AG04449 (cell line): Measurements from ENCODE around the gene KLC1.

ENCODE experiments used
- CTCF ChIA-PET: fragments of 350-600 bp; formaldehyde crosslinking; extraction: SDS; loops from one replicate; lab custom pipeline; 2021; ENCODE audit warnings: antibody characterized with exemption; lab: Yijun Ruan, JAX
- POLR2A ChIA-PET: fragments of 400-600, 350-600 bp; formaldehyde crosslinking; extraction: SDS; loops from one replicate; lab custom pipeline; 2020; ENCODE audit warnings: antibody characterized with exemption, inconsistent platforms; lab: Yijun Ruan, JAX
- DNase-seq: peaks from one replicate; pipeline ENCODE4 v3.0.0-alpha.2; 2010; ENCODE audit warnings: low read depth, low spot score
- H3K4me3 ChIP-seq: 2 replicates; pipeline ENCODE4 v1.5.1; 2011; ENCODE audit warnings: low read depth, mild to moderate bottlenecking, control low read depth, low read length
- TF ChIP-seq, protein P1 (sequence below): IDR thresholded peaks from one replicate; pipeline ENCODE4 v1.5.1; 2011; ENCODE audit warnings: mild to moderate bottlenecking, moderate library complexity, low read length, control low read depth, inconsistent platforms; ENCODE audit not compliant: insufficient read depth; ENCODE audit errors: missing control alignments

KLC1 gene

GRCh38 chr14:103627073-103628025 is 1.7 kb upstream of the KLC1 start:
- no peak overlapping the region for H3K4me3 ChIP-seq
- TF ChIP-seq, protein P1, sequence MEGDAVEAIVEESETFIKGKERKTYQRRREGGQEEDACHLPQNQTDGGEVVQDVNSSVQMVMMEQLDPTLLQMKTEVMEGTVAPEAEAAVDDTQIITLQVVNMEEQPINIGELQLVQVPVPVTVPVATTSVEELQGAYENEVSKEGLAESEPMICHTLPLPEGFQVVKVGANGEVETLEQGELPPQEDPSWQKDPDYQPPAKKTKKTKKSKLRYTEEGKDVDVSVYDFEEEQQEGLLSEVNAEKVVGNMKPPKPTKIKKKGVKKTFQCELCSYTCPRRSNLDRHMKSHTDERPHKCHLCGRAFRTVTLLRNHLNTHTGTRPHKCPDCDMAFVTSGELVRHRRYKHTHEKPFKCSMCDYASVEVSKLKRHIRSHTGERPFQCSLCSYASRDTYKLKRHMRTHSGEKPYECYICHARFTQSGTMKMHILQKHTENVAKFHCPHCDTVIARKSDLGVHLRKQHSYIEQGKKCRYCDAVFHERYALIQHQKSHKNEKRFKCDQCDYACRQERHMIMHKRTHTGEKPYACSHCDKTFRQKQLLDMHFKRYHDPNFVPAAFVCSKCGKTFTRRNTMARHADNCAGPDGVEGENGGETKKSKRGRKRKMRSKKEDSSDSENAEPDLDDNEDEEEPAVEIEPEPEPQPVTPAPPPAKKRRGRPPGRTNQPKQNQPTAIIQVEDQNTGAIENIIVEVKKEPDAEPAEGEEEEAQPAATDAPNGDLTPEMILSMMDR = no peak
- CTCF ChIA-PET = interaction anchor here (0.7 to 1.0 kb wide), 3 partner anchors 9 to 67 kb away, joined by 3 read pairs; no protein-coding TSS in a partner anchor
- POLR2A ChIA-PET = no interaction called here
- no peak for DNase-seq

- TF ChIP-seq, protein P1 = no peak
- POLR2A ChIA-PET = interaction anchor here (0.8 to 1.1 kb wide), 2 partner anchors 21 to 36 kb away, joined by 3 to 5 read pairs; no protein-coding TSS in a partner anchor
- CTCF ChIA-PET = interaction anchor here (1.0 kb wide), 1 partner anchor 14 kb away, joined by 3 read pairs; no protein-coding TSS in a partner anchor
- no peak for DNase-seq
- peak overlapping the region; percentile 73 for H3K4me3 ChIP-seq
Observed at GRCh38 chr14:103628221-103628683, 759 bp upstream of the KLC1 start.

DNA sequence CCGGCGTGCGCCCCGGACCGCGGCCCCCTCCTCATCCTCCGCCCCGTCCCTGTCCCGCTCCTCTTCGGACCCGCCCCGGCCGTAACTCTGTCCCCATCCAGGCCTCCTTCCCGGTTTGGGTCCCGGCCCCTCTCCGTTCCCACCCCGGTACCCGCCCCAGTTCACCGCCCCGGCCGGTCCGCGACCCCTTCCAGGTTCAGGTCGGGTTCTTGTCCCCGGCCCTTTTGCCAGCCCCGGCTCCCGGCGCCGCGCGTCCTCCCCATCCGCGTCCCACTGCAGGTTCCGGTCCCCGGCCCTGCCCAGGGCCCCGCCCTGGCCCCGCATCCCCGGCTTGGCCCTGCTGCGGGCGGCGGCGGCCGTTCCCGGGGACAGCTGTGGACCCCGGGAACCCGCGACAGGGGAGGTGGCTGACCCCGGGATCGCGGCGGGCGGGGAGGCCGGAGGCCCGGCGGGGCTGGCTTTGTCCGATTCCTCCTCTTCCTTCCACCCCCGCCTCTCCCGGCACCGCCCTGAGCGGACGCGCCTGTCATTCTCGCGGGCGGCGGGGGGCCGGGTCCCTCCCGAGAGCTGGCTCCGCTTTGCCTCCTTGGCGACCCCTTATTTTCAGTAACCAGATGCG is 601 bp downstream of the KLC1 start:
- TF ChIP-seq, protein P1 = no peak
- DNase-seq = no peak
- ChIA-PET POLR2A (interaction anchor here (0.6 to 1.2 kb wide), 2 partner anchors 35 to 250 kb away, joined by 3 to 5 read pairs; no protein-coding TSS in a partner anchor), CTCF (no interaction called here)
- H3K4me3 ChIP-seq = peak overlapping the region; percentile 73

- ChIA-PET POLR2A (interaction anchor here (0.6 to 1.2 kb wide), 2 partner anchors 19 to 34 kb away, joined by 3 to 5 read pairs; no protein-coding TSS in a partner anchor), CTCF (no interaction called here)
- peak overlapping the region; percentile 73 for H3K4me3 ChIP-seq
- TF ChIP-seq, protein P1 = no peak
- no peak for DNase-seq
Observed at GRCh38 chr14:103630364-103631108, 1.5 kb downstream of the KLC1 start.

DNA sequence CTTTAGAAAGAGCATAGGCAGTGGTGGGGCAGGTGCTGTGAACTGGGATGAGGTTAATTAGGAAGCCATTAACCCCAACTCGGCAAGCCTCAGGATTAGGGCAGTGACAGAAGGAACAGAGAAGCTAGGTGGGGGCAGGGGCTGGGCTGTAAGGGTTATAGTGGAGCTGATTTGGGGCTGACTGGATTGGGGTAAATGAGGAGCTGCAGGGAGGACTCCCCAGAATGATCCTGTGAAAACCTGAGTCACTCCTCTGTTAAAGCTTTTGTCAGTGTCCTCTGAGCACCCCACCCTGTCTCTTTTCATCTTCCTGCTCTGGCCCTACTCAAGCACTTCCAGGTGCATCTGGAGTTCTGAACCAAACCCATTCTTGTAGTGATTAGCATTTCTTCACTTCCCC is 4.4 kb downstream of the KLC1 start:
- no peak overlapping the region for H3K4me3 ChIP-seq
- DNase-seq = no peak
- TF ChIP-seq, protein P1 = no peak
- POLR2A ChIA-PET = no interaction called here
- CTCF ChIA-PET = interaction anchor here (2.6 kb wide), 1 partner anchor 17 kb away, joined by 6 read pairs; no protein-coding TSS in a partner anchor
